ENCODE measurements around the gene RPH3AL.
"Not testable (repeated sequence)": the region's sequence is repeated elsewhere in the genome, so short reads cannot be mapped to it uniquely, and the experiment has no call there.

DNA sequence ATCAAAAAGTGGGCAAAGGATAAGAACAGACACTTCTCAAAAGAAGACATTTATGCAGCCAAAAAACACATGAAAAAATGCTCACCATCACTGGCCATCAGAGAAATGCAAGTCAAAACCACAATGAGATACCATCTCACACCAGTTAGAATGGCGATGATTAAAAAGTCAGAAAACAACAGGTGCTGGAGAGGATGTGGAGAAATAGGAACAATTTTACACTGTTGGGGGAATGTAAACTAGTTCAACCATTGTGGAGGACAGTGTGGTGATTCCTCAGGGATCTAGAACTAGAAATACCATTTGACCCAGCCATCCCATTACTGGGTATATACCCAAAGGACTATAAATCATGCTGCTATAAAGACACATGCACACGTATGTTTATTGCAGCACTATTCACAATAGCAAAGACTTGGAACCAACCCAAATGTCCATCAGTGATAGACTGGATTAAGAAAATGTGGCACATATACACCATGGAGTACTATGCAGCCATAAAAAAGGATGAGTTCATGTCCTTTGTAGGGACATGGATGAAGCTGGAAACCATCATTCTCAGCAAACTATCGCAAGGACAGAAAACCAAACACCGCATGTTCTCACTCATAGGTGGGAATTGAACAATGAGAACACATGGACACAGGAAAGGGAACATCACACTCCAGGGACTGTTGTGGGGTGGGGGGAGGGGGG, 80.5 kb downstream of the RPH3AL start:
- TF ChIP-seq, protein P1, sequence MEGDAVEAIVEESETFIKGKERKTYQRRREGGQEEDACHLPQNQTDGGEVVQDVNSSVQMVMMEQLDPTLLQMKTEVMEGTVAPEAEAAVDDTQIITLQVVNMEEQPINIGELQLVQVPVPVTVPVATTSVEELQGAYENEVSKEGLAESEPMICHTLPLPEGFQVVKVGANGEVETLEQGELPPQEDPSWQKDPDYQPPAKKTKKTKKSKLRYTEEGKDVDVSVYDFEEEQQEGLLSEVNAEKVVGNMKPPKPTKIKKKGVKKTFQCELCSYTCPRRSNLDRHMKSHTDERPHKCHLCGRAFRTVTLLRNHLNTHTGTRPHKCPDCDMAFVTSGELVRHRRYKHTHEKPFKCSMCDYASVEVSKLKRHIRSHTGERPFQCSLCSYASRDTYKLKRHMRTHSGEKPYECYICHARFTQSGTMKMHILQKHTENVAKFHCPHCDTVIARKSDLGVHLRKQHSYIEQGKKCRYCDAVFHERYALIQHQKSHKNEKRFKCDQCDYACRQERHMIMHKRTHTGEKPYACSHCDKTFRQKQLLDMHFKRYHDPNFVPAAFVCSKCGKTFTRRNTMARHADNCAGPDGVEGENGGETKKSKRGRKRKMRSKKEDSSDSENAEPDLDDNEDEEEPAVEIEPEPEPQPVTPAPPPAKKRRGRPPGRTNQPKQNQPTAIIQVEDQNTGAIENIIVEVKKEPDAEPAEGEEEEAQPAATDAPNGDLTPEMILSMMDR (IDR thresholded peaks at IDR 0.05 in 8 of 11, conservative IDR thresholded peaks at IDR 0.05 in 3 of 11) = not testable (repeated sequence)
- not testable (repeated sequence) for TF ChIP-seq POLR2A, POLR2AphosphoS5 (IDR thresholded peaks at IDR 0.05)
